Vagina (tissue), 2 donors: Measurements from ENCODE around the gene STIM2.

Experiments used
- CTCF ChIP-seq, 3 experiments: fragments of 450-650 bp in 2 of 3; fragments of 200-600 bp in 1 of 3; sonication (generic) in 1 of 3; IDR thresholded peaks; one replicate each; pipeline ENCODE4 v1.5.1; 2017 to 2019; ENCODE audit warnings: antibody characterized with exemption in 3 of 3, mild to moderate bottlenecking in 2 of 3, moderate library complexity in 2 of 3
- POLR2A ChIP-seq, 2 donors: fragments of 450-650 bp; IDR thresholded peaks; one replicate each; pipeline ENCODE4 v1.6.1; 2017; ENCODE audit warnings: antibody characterized with exemption in 2 of 2, mild to moderate bottlenecking in 2 of 2, moderate library complexity in 2 of 2

GRCh38 chr4:26964994-26965393 is 104.4 kb downstream of the STIM2 start:
- no peak for TF ChIP-seq POLR2A (IDR thresholded peaks at IDR 0.05)
- no peak for TF ChIP-seq CTCF (IDR thresholded peaks at IDR 0.05)
